ENCODE results near the gene ARRB2. TPM values are rescaled to one million over a fixed set of nuclear protein-coding genes. Genes with fewer than 3 reads are reported as not detected.

ARRB2 gene
- 18.4 and 20.7 TPM in 2 replicates for total RNA-seq

GRCh38 chr17:4709794-4710692 is at the start of gene ARRB2:
Gene ARRB2, plus strand, starts transcription at chr17:4710632. Its CDS starts 90 bp downstream, at chr17:4710722.

DNA sequence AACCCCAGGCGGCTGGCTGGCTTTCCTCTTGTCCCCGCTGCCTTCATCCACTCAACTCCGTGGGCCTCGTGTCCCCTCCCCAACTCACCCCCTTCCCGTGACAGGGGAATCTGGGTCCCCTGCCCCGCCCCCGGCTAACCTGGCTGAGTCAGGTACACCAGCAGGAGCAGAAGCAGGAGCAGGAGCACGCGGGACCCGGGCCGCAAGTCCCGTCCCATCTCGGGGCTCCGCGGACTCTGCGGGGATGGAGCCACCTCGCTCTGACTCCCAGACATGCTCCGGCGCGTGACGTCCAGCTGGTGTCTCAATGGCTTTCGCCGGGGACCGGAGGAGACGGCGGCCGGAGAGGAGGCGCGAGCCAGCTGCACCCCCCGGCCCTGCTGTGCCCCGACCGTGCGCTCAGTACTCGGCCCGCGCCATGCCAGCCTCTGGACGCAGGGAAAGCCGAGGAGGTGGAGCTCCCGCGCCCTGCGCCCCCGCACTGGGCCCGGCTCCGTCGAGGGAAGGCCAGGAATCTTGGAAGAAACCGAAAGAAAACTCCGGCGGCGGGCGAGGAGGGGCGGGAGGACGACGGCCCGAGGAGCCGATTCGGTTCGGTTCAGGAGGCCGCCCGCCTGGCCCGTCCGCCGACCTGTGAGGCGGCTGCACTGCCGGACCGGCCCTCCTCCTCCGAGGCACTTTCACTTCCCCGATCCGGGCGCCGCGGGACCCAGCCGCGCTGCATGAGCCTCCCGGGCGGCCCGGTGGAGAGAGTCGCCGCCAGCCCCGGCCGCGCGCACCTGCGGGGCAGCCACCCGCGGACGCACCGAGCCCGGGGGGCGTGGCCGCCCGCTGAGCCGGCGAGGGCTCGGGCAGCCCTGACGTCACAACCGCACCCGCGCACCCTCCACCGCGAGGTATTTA is 28.9 kb downstream of the ARRB2 start, which contains the start of the genes CXCL16 and ZMYND15:
Gene CXCL16 (minus strand): TSS at position 807 of the 903 bp plus-strand sequence. CDS start 589 bp downstream, at position 218.
Gene ZMYND15 (plus strand): TSS at position 712 of the 903 bp plus-strand sequence. CDS start 716 bp downstream, outside the sequence.

Other genes with a start within 250 kb of the ARRB2 start
- 12.1 and 13.4 TPM in 2 replicates for gene SPNS2, start 211.8 kb upstream of the ARRB2 start, total RNA-seq
- gene MYBBP1A, start 155.2 kb upstream of the ARRB2 start, total RNA-seq = 65.3 and 83.6 TPM in 2 replicates
- gene GGT6, start 150.1 kb upstream of the ARRB2 start, total RNA-seq = not detected in 2 replicates
- gene SMTNL2, start 126.1 kb upstream of the ARRB2 start, total RNA-seq = not detected in 2 replicates
- not detected in 2 replicates for gene ALOX15, start 69.0 kb upstream of the ARRB2 start, total RNA-seq
- gene PELP1, start 6.5 kb upstream of the ARRB2 start, total RNA-seq = 23.3 and 40.8 TPM in 2 replicates
- gene MED11, start 20.8 kb downstream of the ARRB2 start, total RNA-seq = 12.0 and 14.9 TPM in 2 replicates
- gene ZMYND15, start 29.2 kb downstream of the ARRB2 start, total RNA-seq = 0.27 TPM in 1 of 2 replicates, not detected in the other
- 2.8 and 5.6 TPM in 2 replicates for gene CXCL16, start 29.3 kb downstream of the ARRB2 start, total RNA-seq
- not detected in 2 replicates for gene TM4SF5, start 61.3 kb downstream of the ARRB2 start, total RNA-seq
- 0.57 and 0.93 TPM in 2 replicates for gene VMO1, start 75.7 kb downstream of the ARRB2 start, total RNA-seq
- gene GLTPD2, start 78.3 kb downstream of the ARRB2 start, total RNA-seq = not detected in 2 replicates
- 140 and 154 TPM in 2 replicates for gene PSMB6, start 85.5 kb downstream of the ARRB2 start, total RNA-seq
- gene PLD2, start 96.5 kb downstream of the ARRB2 start, total RNA-seq = 27.9 and 28.6 TPM in 2 replicates
- gene MINK1, start 122.7 kb downstream of the ARRB2 start, total RNA-seq = 41.5 and 49.9 TPM in 2 replicates
- gene C17orf107, start 188.9 kb downstream of the ARRB2 start, total RNA-seq = 0.50 and 0.80 TPM in 2 replicates
- 0.13 and 0.43 TPM in 2 replicates for gene CHRNE, start 192.5 kb downstream of the ARRB2 start, total RNA-seq
- gene GP1BA, start 221.6 kb downstream of the ARRB2 start, total RNA-seq = not detected in 2 replicates
- gene SLC25A11, start 229.4 kb downstream of the ARRB2 start, total RNA-seq = 43.7 and 45.5 TPM in 2 replicates
- gene RNF167, start 229.6 kb downstream of the ARRB2 start, total RNA-seq = 25.3 and 26.6 TPM in 2 replicates
- gene PFN1, start 237.9 kb downstream of the ARRB2 start, total RNA-seq = 587 and 743 TPM in 2 replicates
- 1.6 and 2.4 TPM in 2 replicates for gene ENO3, start 240.5 kb downstream of the ARRB2 start, total RNA-seq

Data from thoracic aorta endothelial cell (primary cell).